Fibroblast of skin of left quadriceps (primary cell): ENCODE results near the gene GMDS.

Experiments used
- DNase-seq, 2 experiments: peaks; one replicate each; pipeline ENCODE4 v3.0.0-alpha.2; 2013; ENCODE audit warnings: low read depth in 2 of 2

GMDS gene

GRCh38 chr6:1895721-1896120, 349.7 kb downstream of the GMDS start:
- DNase-seq: no peak

- no peak for DNase-seq
Observed at GRCh38 chr6:1894954-1895353, 350.5 kb downstream of the GMDS start.

- DNase-seq: no peak
Observed at GRCh38 chr6:1893470-1894130, 351.8 kb downstream of the GMDS start.

- DNase-seq: no peak
Observed at GRCh38 chr6:1892716-1893115, 352.7 kb downstream of the GMDS start.

- DNase-seq: no peak
Observed at GRCh38 chr6:1890987-1891386, 354.4 kb downstream of the GMDS start.

- DNase-seq: no peak
Observed at GRCh38 chr6:1890071-1890470, 355.3 kb downstream of the GMDS start.

- DNase-seq: no peak
Observed at GRCh38 chr6:1885576-1886011, 359.8 kb downstream of the GMDS start.

GRCh38 chr6:1884313-1884712, 361.1 kb downstream of the GMDS start:
- DNase-seq: no peak

GRCh38 chr6:1878330-1878729, 367.1 kb downstream of the GMDS start:
- DNase-seq: no peak

GRCh38 chr6:1873781-1874180, 371.6 kb downstream of the GMDS start:
- DNase-seq: no peak

GRCh38 chr6:1872649-1873131, 372.7 kb downstream of the GMDS start:
- DNase-seq: peak; percentile 25 to 42

- DNase-seq: no peak
Observed at GRCh38 chr6:1871724-1872315, 373.6 kb downstream of the GMDS start.

- DNase-seq: no peak
Observed at GRCh38 chr6:1870932-1871331, 374.5 kb downstream of the GMDS start.

GRCh38 chr6:1870251-1870650, 375.2 kb downstream of the GMDS start:
- no peak for DNase-seq

- DNase-seq: no peak
Observed at GRCh38 chr6:1869769-1870168, 375.6 kb downstream of the GMDS start.

GRCh38 chr6:1869308-1869707, 376.1 kb downstream of the GMDS start:
- no peak for DNase-seq

- DNase-seq: no peak
Observed at GRCh38 chr6:1868561-1869261, 376.7 kb downstream of the GMDS start.

- DNase-seq: no peak
Observed at GRCh38 chr6:1867197-1867596, 378.2 kb downstream of the GMDS start.

GRCh38 chr6:1865585-1865984, 379.8 kb downstream of the GMDS start:
- DNase-seq: no peak

GRCh38 chr6:1864496-1864895, 380.9 kb downstream of the GMDS start:
- peak in 1 of 2 experiments; percentile 22 for DNase-seq

GRCh38 chr6:1862411-1862810, 383.0 kb downstream of the GMDS start:
- no peak for DNase-seq

GRCh38 chr6:1860756-1861348, 384.6 kb downstream of the GMDS start:
- DNase-seq: no peak

GRCh38 chr6:1858859-1859258, 386.5 kb downstream of the GMDS start:
- no peak for DNase-seq
